Measurements from ENCODE around the gene MOGAT1.

- TF ChIP-seq CTCF (IDR thresholded peaks at IDR 0.05; ENCODE audit: low read depth, low read length) (no peak), EZH2phosphoT487 (IDR thresholded peaks at IDR 0.05; ENCODE audit: low read depth) (no peak)
These were observed 6.5 kb downstream of the MOGAT1 start for GRCh38 chr2:222677981-222678380.

Data from OCI-LY3 (cell line).